Lung (tissue), 12 donors: ENCODE measurements around the gene ATF6B. TPM values are rescaled to one million over a fixed set of nuclear protein-coding genes. Genes with fewer than 3 reads are reported as not detected.

Experiments used
- ATAC-seq: fragments of 200-7000 bp; cut with Tn5 transposase; one replicate; pipeline ENCODE4 v1.9.1; 2020; ENCODE audit warnings: moderate number of reproducible peaks; ENCODE audit not compliant: insufficient read depth, low FRiP score
- DNase-seq, 3 donors: peaks; one replicate each; pipeline ENCODE4 v3.0.0-alpha.2; 2013 to 2017
- H3K27ac ChIP-seq, 2 donors: one replicate each; pipeline ENCODE4 v1.5.1; 2013; ENCODE audit warnings: mild to moderate bottlenecking in 2 of 2, moderate library complexity in 2 of 2, control low read depth in 1 of 2, inconsistent platforms in 1 of 2, low read depth in 1 of 2, low read length in 1 of 2
- H3K27me3 ChIP-seq, 3 donors: one replicate each; pipeline ENCODE4 v1.5.1; 2013; ENCODE audit warnings: low read length in 2 of 3; ENCODE audit not compliant: control insufficient read depth in 3 of 3, insufficient read depth in 3 of 3
- H3K36me3 ChIP-seq, 4 donors: one replicate each; pipeline ENCODE4 v1.5.1; 2013; ENCODE audit warnings: low read length in 4 of 4, mild to moderate bottlenecking in 1 of 4, moderate library complexity in 1 of 4; ENCODE audit not compliant: control insufficient read depth in 4 of 4, insufficient read depth in 4 of 4
- H3K4me1 ChIP-seq, 5 donors: one replicate each; pipeline ENCODE4 v1.5.1; 2013; ENCODE audit warnings: low read length in 5 of 5, mild to moderate bottlenecking in 2 of 5, moderate library complexity in 1 of 5; ENCODE audit not compliant: control insufficient read depth in 5 of 5, insufficient read depth in 5 of 5
- H3K4me3 ChIP-seq: one replicate; pipeline ENCODE4 v1.5.1; 2013; ENCODE audit warnings: mild to moderate bottlenecking, control low read depth, moderate library complexity
- H3K9ac ChIP-seq, 2 donors: one replicate each; pipeline ENCODE4 v1.5.1; 2013; ENCODE audit warnings: low read length in 2 of 2, control low read depth in 1 of 2; ENCODE audit not compliant: insufficient read depth in 1 of 2
- H3K9me3 ChIP-seq, 4 donors: one replicate each; pipeline ENCODE4 v1.5.1; 2013; ENCODE audit warnings: low read length in 3 of 4, mild to moderate bottlenecking in 1 of 4, moderate library complexity in 1 of 4; ENCODE audit not compliant: control insufficient read depth in 4 of 4, insufficient read depth in 3 of 4
- WGBS, 2 donors: extraction: QIAGEN DNeasy Blood & Tissue Kit; methylation state at CpG; one replicate each; pipeline ENCODE4 v1.1.7; 2013; 5-methylcytosine and 5-hydroxymethylcytosine counted together
- polyA plus RNA-seq, 2 donors: library from polyadenylated mRNA; stranded (reverse); fragments of 200-250 nt; gene quantifications; one replicate each; pipeline ENCODE4 v1.2.1, GENCODE V29; 2013
- total RNA-seq, 2 donors: library from RNA; depleted of rRNA in 1 of 2; stranded (reverse); fragments of >200 nt in 1 of 2; gene quantifications; one replicate each; pipeline ENCODE4 v1.2.1, GENCODE V29; 2014 to 2021
- TF ChIP-seq, protein P1 (sequence below): IDR thresholded peaks from 2 replicates; pipeline ENCODE4 v1.5.1; 2012; ENCODE audit warnings: mild to moderate bottlenecking; ENCODE audit errors: control extremely low read depth, extremely low read depth
- donor health status: control.
- donor health status: control.
- donor health status: Bipolar disorder and iron deficiency.
- donor health status: healthy.
- donor health status: DM: yes; HTN: yes; CAD: no.

Gene ATF6B
- total and polyA plus RNA-seq, 4 donors: 50.1 to 101 (median 62.4) TPM

DNA sequence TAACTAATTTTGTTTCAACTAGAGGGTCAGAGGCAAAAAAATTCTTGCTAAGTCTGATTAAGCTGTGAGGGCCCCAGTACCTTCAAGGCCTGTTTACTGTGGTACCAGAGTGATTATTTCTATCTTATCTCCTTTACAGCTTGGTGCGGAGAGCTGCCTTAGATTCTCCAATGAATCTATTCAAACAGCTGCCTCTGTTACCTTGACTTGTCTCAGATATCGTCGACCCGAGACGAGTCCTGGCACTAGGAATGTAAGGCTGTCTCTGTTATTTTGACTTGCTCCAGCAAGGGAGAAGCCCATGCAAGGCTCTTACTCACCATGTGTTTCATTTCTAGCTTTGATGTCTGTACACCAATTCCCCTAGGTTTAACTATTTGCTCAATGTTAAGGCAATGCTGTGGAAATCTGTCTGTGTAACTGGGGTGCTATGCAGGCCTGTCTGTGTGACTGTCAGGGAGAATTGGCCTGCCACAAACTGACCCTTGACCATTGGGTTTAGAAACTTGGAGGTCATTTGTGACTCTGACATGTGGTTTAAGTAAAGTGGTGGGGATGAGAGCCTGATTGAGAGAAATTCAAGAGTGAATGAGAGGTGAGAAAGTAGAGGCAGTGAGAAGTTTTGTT lies 12.5 kb upstream of the ATF6B start:
- no peak for ATAC-seq

DNA sequence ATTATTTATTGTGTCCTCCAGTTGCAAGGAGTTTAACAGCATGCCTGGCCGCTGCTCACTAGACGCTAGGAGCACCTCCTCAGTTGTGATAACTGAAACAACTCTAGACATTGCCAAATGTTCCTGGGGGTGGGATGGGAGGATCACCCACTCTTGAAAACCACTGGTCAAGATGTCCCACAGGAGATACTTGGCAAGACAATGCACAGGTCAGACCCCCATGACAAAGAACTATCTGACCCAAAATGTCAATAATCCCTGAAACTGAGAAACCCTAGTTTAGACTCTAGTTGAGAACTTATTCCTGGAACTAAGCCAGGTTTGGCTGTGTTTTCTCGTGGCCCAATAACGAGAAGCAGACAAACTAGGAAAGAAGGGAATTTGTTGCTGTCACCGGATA lies 11.5 kb upstream of the ATF6B start:
- ATAC-seq (no peak), DNase-seq (no peak)
- TF ChIP-seq, protein P1, sequence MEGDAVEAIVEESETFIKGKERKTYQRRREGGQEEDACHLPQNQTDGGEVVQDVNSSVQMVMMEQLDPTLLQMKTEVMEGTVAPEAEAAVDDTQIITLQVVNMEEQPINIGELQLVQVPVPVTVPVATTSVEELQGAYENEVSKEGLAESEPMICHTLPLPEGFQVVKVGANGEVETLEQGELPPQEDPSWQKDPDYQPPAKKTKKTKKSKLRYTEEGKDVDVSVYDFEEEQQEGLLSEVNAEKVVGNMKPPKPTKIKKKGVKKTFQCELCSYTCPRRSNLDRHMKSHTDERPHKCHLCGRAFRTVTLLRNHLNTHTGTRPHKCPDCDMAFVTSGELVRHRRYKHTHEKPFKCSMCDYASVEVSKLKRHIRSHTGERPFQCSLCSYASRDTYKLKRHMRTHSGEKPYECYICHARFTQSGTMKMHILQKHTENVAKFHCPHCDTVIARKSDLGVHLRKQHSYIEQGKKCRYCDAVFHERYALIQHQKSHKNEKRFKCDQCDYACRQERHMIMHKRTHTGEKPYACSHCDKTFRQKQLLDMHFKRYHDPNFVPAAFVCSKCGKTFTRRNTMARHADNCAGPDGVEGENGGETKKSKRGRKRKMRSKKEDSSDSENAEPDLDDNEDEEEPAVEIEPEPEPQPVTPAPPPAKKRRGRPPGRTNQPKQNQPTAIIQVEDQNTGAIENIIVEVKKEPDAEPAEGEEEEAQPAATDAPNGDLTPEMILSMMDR: no peak
- 72 to 79% methylated on average over 5 of the region's 5 CpGs for WGBS, 2 donors
- no peaks in the 10 kb centered on the region for H3K9me3 ChIP-seq
- H3K9ac ChIP-seq: no peak overlapping the region
- H3K27ac ChIP-seq: no peak overlapping the region
- H3K4me3 ChIP-seq: no peak overlapping the region
- peaks cover 0 to 25% (median 9%) of the 10 kb centered on the region in 3 donors for H3K27me3 ChIP-seq
- no peaks in the 10 kb centered on the region for H3K4me1 ChIP-seq
- H3K36me3 ChIP-seq: no peaks in the 10 kb centered on the region

More for the DNA sequence above, 12.5 kb upstream of the ATF6B start:
- Histone ChIP-seq H3K27me3 (peaks cover 0 to 26% (median 5%) of the 10 kb centered on the region in 3 donors), H3K27ac (no peak overlapping the region), H3K4me1 (no peaks in the 10 kb centered on the region), H3K9ac (no peak overlapping the region), H3K36me3 (no peaks in the 10 kb centered on the region), H3K4me3 (no peak overlapping the region), H3K9me3 (no peaks in the 10 kb centered on the region)
- DNase-seq: no peak
- 65 to 74% methylated on average over 5 of the region's 5 CpGs for WGBS, 2 donors
- TF ChIP-seq, protein P1: no peak

DNA sequence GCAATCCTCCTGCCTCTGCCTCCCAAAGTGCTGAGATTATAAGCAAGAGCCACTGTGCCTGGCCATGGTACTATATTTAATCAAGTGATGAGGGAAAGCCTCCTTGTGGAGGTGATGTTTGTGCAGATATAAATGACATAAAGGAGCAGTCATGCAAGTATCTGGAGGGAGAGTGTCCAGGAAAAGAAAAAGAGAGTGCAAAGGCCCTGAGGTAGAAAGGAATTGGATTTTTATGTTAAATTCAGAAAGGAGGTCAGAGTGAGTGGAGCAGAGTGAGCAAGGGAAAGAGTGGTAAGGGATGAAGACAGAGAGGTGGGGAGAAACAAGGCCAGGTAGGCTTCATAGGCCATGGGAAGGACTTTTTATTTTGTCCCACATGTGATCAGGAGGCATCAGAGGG lies 9.4 kb upstream of the ATF6B start:
- no peak for ATAC-seq
- Histone ChIP-seq H3K4me3 (no peak overlapping the region), H3K9ac (no peak overlapping the region), H3K4me1 (no peaks in the 10 kb centered on the region), H3K27ac (no peak overlapping the region), H3K9me3 (no peaks in the 10 kb centered on the region), H3K27me3 (peaks cover 0 to 23% (median 9%) of the 10 kb centered on the region in 3 donors), H3K36me3 (no peaks in the 10 kb centered on the region)
- no peak for DNase-seq
- TF ChIP-seq, protein P1: no peak

DNA sequence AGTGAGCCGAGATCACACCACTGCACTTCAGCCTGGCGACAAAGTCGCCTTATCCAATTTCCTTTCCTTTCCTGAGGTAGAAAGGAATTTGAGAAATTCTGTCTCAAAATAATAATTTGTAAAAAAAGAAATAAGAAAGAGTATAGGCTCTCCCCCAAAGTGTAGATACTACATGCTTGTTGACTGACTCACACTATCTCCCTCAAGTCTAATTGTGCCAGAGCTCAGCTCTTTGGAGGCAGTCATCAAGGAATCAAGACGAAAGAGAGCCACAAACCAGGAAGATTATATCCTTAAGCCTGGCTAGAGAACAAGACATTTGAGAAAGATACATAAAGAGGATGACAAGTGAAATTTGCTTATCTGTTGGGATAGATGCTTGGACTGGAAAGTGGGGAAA lies 5.7 kb upstream of the ATF6B start:
- DNase-seq: no peak

More for the DNA sequence above, 5.7 kb upstream of the ATF6B start:
- no peak overlapping the region for H3K4me3 ChIP-seq
- no peak overlapping the region for H3K9ac ChIP-seq
- H3K27ac ChIP-seq: no peak overlapping the region
- H3K36me3 ChIP-seq: no peaks in the 10 kb centered on the region
- H3K9me3 ChIP-seq: no peaks in the 10 kb centered on the region
- ATAC-seq: no peak
- H3K27me3 ChIP-seq: peaks cover 0 to 11% (median 6%) of the 10 kb centered on the region in 3 donors
- TF ChIP-seq, protein P1: no peak
- WGBS, 2 donors: 86 to 92% methylated on average over 4 of the region's 4 CpGs
- H3K4me1 ChIP-seq: peaks cover 6 to 10% (median 8%) of the 10 kb centered on the region in 5 donors
